ENCODE results near the gene CLCN7. TPM values are rescaled to one million over a fixed set of nuclear protein-coding genes. Genes with fewer than 3 reads are reported as not detected.
A peak's percentile ranks its signal among the peaks of the same experiment; 100 is the strongest.

CLCN7 gene
- total RNA-seq, result 100 to 1,000 TPM in 2 of 4 donors, 10 to 100 TPM in 2; 61.1 to 134 (median 100) TPM

GRCh38 chr16:1474796-1475551, at the start of gene CLCN7:
Gene CLCN7 (minus strand): TSS chr16:1475028. CDS start chr16:1474974, 54 bp downstream.
- H3K36me3 ChIP-seq, result no peaks in the 10 kb centered on the region
- H3K27ac ChIP-seq, result peak within 1 kb of the TSS; percentile 87
- WGBS, result 0% methylated on average over 37 of the region's 99 CpGs
- no peaks in the 10 kb centered on the region for H3K9me3 ChIP-seq
- peaks cover 40% of the 10 kb centered on the region for H3K4me1 ChIP-seq
- no peaks in the 10 kb centered on the region for H3K27me3 ChIP-seq
- DNase-seq (ENCODE audit: low spot score in 2 of 2), result peak; percentile 93 to 96
- H3K4me3 ChIP-seq, result peak within 1 kb of the TSS; percentile 89
- TF ChIP-seq CTCF (IDR thresholded peaks at IDR 0.05) (no peak), POLR2A (IDR thresholded peaks at IDR 0.05) (peak; percentile 43 to 85), POLR2AphosphoS5 (IDR thresholded peaks at IDR 0.05) (peak; percentile 54 to 91 (median 86))

GRCh38 chr16:1524366-1524765, 49.5 kb upstream of the CLCN7 start:
- TF ChIP-seq EP300 (IDR thresholded peaks at IDR 0.05), result no peak
- TF ChIP-seq CTCF (IDR thresholded peaks at IDR 0.05), result no peak
- TF ChIP-seq POLR2AphosphoS5 (IDR thresholded peaks at IDR 0.05), result no peak
- no peak for TF ChIP-seq POLR2A (IDR thresholded peaks at IDR 0.05)
- 87% methylated on average over 26 of the region's 26 CpGs for WGBS
- Histone ChIP-seq H3K9me3 (no peaks in the 10 kb centered on the region), H3K36me3 (peaks cover 34% of the 10 kb centered on the region), H3K4me1 (peaks cover 20% of the 10 kb centered on the region), H3K27me3 (no peaks in the 10 kb centered on the region), H3K4me3 (no peak overlapping the region), H3K27ac (no peak overlapping the region)
- no peak for DNase-seq (ENCODE audit: low spot score in 2 of 2)

- no peak overlapping the region for H3K4me3 ChIP-seq
- WGBS, result 87% methylated on average over 27 of the region's 30 CpGs
- no peak for TF ChIP-seq POLR2A (IDR thresholded peaks at IDR 0.05)
- no peak for TF ChIP-seq EP300 (IDR thresholded peaks at IDR 0.05)
- no peak for TF ChIP-seq POLR2AphosphoS5 (IDR thresholded peaks at IDR 0.05)
- TF ChIP-seq CTCF (IDR thresholded peaks at IDR 0.05), result no peak
- no peaks in the 10 kb centered on the region for H3K27me3 ChIP-seq
- H3K36me3 ChIP-seq, result peaks cover 41% of the 10 kb centered on the region
- H3K27ac ChIP-seq, result no peak overlapping the region
- H3K4me1 ChIP-seq, result peaks cover 14% of the 10 kb centered on the region
- DNase-seq (ENCODE audit: low spot score in 2 of 2), result no peak
- no peaks in the 10 kb centered on the region for H3K9me3 ChIP-seq
Observed at GRCh38 chr16:1523581-1524245, 48.9 kb upstream of the CLCN7 start.

GRCh38 chr16:1520461-1520860, 45.6 kb upstream of the CLCN7 start:
- Histone ChIP-seq H3K27me3 (no peaks in the 10 kb centered on the region), H3K4me3 (no peak overlapping the region), H3K36me3 (peaks cover 52% of the 10 kb centered on the region), H3K9me3 (no peaks in the 10 kb centered on the region), H3K27ac (no peak overlapping the region), H3K4me1 (no peaks in the 10 kb centered on the region)
- WGBS, result 100% methylated on average over 2 of the region's 19 CpGs
- no peak for DNase-seq (ENCODE audit: low spot score in 2 of 2)
- TF ChIP-seq EP300 (IDR thresholded peaks at IDR 0.05), result no peak
- no peak for TF ChIP-seq POLR2A (IDR thresholded peaks at IDR 0.05)
- no peak for TF ChIP-seq CTCF (IDR thresholded peaks at IDR 0.05)
- no peak for TF ChIP-seq POLR2AphosphoS5 (IDR thresholded peaks at IDR 0.05)

- Histone ChIP-seq H3K27ac (no peak overlapping the region), H3K9me3 (no peaks in the 10 kb centered on the region), H3K36me3 (peaks cover 52% of the 10 kb centered on the region), H3K4me3 (no peak overlapping the region), H3K4me1 (no peaks in the 10 kb centered on the region), H3K27me3 (no peaks in the 10 kb centered on the region)
- TF ChIP-seq POLR2AphosphoS5 (IDR thresholded peaks at IDR 0.05), result no peak
- TF ChIP-seq POLR2A (IDR thresholded peaks at IDR 0.05), result no peak
- no peak for TF ChIP-seq EP300 (IDR thresholded peaks at IDR 0.05)
- TF ChIP-seq CTCF (IDR thresholded peaks at IDR 0.05), result no peak
- DNase-seq (ENCODE audit: low spot score in 2 of 2), result no peak
- no CpG with 5 or more reads among the region's 17 CpGs for WGBS
Observed at GRCh38 chr16:1519831-1520230, 45.0 kb upstream of the CLCN7 start.
